K562 (cell line): Measurements from ENCODE around the gene FXYD3. TPM values are rescaled to one million over a fixed set of nuclear protein-coding genes. Genes with fewer than 3 reads are reported as not detected.

ENCODE experiments used
- ATAC-seq: fragments of 200-7000 bp; cut with Tn5 transposase; 3 replicates; pipeline ENCODE4 v1.9.1; 2020; ENCODE audit warnings: moderate library complexity
- BruUV-seq: library from RNA; stranded (reverse); fragments of 400-500 nt; replicated peaks from 2 replicates; lab custom pipeline; 2021; lab: Mats Ljungman, UMichigan
- CTCF ChIA-PET: fragments of 300-600 bp; formaldehyde crosslinking; extraction: SDS; loops from one replicate; lab custom pipeline; 2021; ENCODE audit warnings: low intra/inter-chr PET ratio; lab: Yijun Ruan, JAX
- POLR2A ChIA-PET: fragments of 300-600, 350-650 bp; sonication (Branson Sonifier 250); formaldehyde crosslinking; extraction: SDS; loops from one replicate; lab custom pipeline; 2021; ENCODE audit warnings: antibody characterized with exemption, inconsistent platforms; lab: Yijun Ruan, JAX
- DNase-seq, 4 experiments: peaks; one replicate each; pipeline versions ENCODE4 v3.0.0 to v3.0.0-alpha.2; 2011 to 2018; ENCODE audit warnings: low spot score in 3 of 4, mixed read lengths in 3 of 4; ENCODE audit errors: extremely low read depth in 1 of 4
- FAIRE-seq: peaks from 2 replicates; lab custom pipeline; 2011; peaks lifted over from hg19 to GRCh38; lab: Jason Lieb, UNC
- H2AFZ ChIP-seq: 2 replicates; pipeline ENCODE4 v1.6.0; 2011; ENCODE audit warnings: low read depth, low read length, control low read depth, inconsistent platforms
- H3K27ac ChIP-seq: fragments of 200-600 bp; 3 replicates; pipeline ENCODE4 v1.8.0; 2011; ENCODE audit warnings: low read depth, mild to moderate bottlenecking, control low read depth, inconsistent platforms, low read length, moderate library complexity, mixed read lengths; ENCODE audit errors: extremely low read depth
- H3K27me3 ChIP-seq, 2 experiments: fragments of 300-600 bp in 1 of 2; 2 replicates in 1 of 2; 3 replicates in 1 of 2; pipeline versions ENCODE4 v1.6.0 to v1.8.0; 2011; ENCODE audit warnings: inconsistent platforms in 2 of 2, low read length in 2 of 2, mild to moderate bottlenecking in 1 of 2, mixed read lengths in 1 of 2, moderate library complexity in 1 of 2; ENCODE audit not compliant: control insufficient read depth in 2 of 2, insufficient read depth in 2 of 2
- H3K36me3 ChIP-seq: fragments of 300-600 bp; 3 replicates; pipeline ENCODE4 v1.8.0; 2011; ENCODE audit warnings: mild to moderate bottlenecking, low read length, inconsistent platforms; ENCODE audit not compliant: control insufficient read depth, insufficient read depth
- H3K4me1 ChIP-seq, 2 experiments: fragments of 200-600 bp in 1 of 2; replicated peaks in 1 of 2; 2 replicates in 1 of 2; 3 replicates in 1 of 2; pipeline versions ENCODE4 v1.5.1 to v1.8.0; 2011; ENCODE audit warnings: inconsistent platforms in 2 of 2, low read length in 2 of 2, mild to moderate bottlenecking in 1 of 2, mixed read lengths in 1 of 2, moderate library complexity in 1 of 2; ENCODE audit not compliant: control insufficient read depth in 2 of 2, insufficient read depth in 2 of 2
- H3K4me2 ChIP-seq: 2 replicates; pipeline ENCODE4 v1.6.1; 2011; ENCODE audit warnings: low read length, control low read depth, inconsistent platforms, mixed read lengths; ENCODE audit not compliant: insufficient read depth
- H3K4me3 ChIP-seq: fragments of 200-600 bp; sonication (generic), shearing (Covaris generic); 2 replicates; pipeline ENCODE4 v1.5.1; 2016; ENCODE audit warnings: control low read depth, inconsistent platforms
- H3K79me2 ChIP-seq: fragments of 200-600 bp; 3 replicates; pipeline ENCODE4 v1.8.0; 2011; ENCODE audit warnings: low read length, inconsistent platforms; ENCODE audit not compliant: control insufficient read depth, insufficient read depth
- H3K9ac ChIP-seq, 2 experiments: 2 replicates each; pipeline versions ENCODE4 v1.6.0 to v1.6.1; 2011; ENCODE audit warnings: low read depth in 2 of 2, low read length in 2 of 2, control low read depth in 1 of 2, inconsistent platforms in 1 of 2, mild to moderate bottlenecking in 1 of 2, mixed read lengths in 1 of 2; ENCODE audit not compliant: insufficient read depth in 1 of 2
- H3K9me1 ChIP-seq: one replicate; pipeline ENCODE4 v1.6.0; 2011; ENCODE audit warnings: inconsistent platforms, mild to moderate bottlenecking, low read length, moderate library complexity; ENCODE audit not compliant: control insufficient read depth, insufficient read depth
- H3K9me3 ChIP-seq: replicated peaks from 2 replicates; pipeline ENCODE4 v1.5.1; 2011; ENCODE audit warnings: low read depth, low read length, inconsistent platforms; ENCODE audit not compliant: control insufficient read depth, insufficient read depth
- H4K20me1 ChIP-seq: replicated peaks from 2 replicates; pipeline ENCODE4 v1.6.1; 2011; ENCODE audit warnings: low read length, inconsistent platforms, mixed read lengths; ENCODE audit not compliant: control insufficient read depth, insufficient read depth
- CSDE1 ChIP-seq, 2 experiments: fragments of 450-650 bp; IDR thresholded peaks; 2 replicates each; pipeline ENCODE4 v1.6.1; 2016; ENCODE audit warnings: mild to moderate bottlenecking in 1 of 2
- FOXP1 ChIP-seq: sonication (generic); formaldehyde crosslinking; IDR thresholded peaks from 2 replicates; pipeline ENCODE4 v1.8.0; 2022; ENCODE audit warnings: mild to moderate bottlenecking, missing genetic modification reagents
- HDGF ChIP-seq: fragments of 450-650 bp; IDR thresholded peaks from 2 replicates; pipeline ENCODE4 v1.6.1; 2016
- SPI1 ChIP-seq: IDR thresholded peaks from 2 replicates; pipeline ENCODE4 v1.6.1; 2011; ENCODE audit warnings: low read depth, low read length, control low read depth, borderline replicate concordance
- USF1 ChIP-seq: sonication (generic); formaldehyde crosslinking; IDR thresholded peaks from 2 replicates; pipeline ENCODE4 v1.9.0; 2022; ENCODE audit warnings: mild to moderate bottlenecking, missing genetic modification reagents
- ZBTB43 ChIP-seq: sonication (generic); formaldehyde crosslinking; IDR thresholded peaks from 2 replicates; pipeline ENCODE4 v1.8.0; 2023; ENCODE audit warnings: mild to moderate bottlenecking, missing genetic modification reagents
- ZNF140 ChIP-seq: fragments of 250-450 bp; sonication (Bioruptor Pico); IDR thresholded peaks from 2 replicates; pipeline ENCODE4 v1.8.0; 2021; ENCODE audit warnings: moderate library complexity, mild to moderate bottlenecking, inconsistent platforms
- ZNF830 ChIP-seq: fragments of 250-450 bp; sonication (Bioruptor Pico); IDR thresholded peaks from 2 replicates; pipeline ENCODE4 v1.5.0; 2021; ENCODE audit warnings: mild to moderate bottlenecking
- WGBS: fragments of 100-300 bp; shearing (Covaris generic); methylation state at CpG from one replicate; pipeline ENCODE4 v1.1.6; 2016; ENCODE audit warnings: low coverage, mixed read lengths; ENCODE audit not compliant: insufficient coverage; ENCODE audit errors: missing lambda C conversion rate; 5-methylcytosine and 5-hydroxymethylcytosine counted together
- in situ Hi-C: fragments of 300-500 bp; cut with MboI; formaldehyde crosslinking; loops from 4 replicates; pipeline ENCODE4 v1.15.0; 2018; ENCODE audit warnings: inconsistent platforms, mixed read lengths
- intact Hi-C: fragments of 100-400 bp; cut with micrococcal nuclease; formaldehyde crosslinking; loops from 2 replicates; pipeline ENCODE4 v1.14.2; 2022
- polyA plus RNA-seq, 8 experiments: library from polyadenylated mRNA; depleted of rRNA in 4 of 8; stranded (reverse) in 5 of 8; unstranded in 3 of 8; fragments of >200 nt; fragmentation: Nextera tagmentation in 2 of 8; fragmentation: Illumina TruSeq in 1 of 8; extraction: Ambion mirVana in 2 of 8; extraction: Trizol in 1 of 8; gene quantifications; 2 replicates each; pipeline versions ENCODE4 v1.2.1 to v1.2.3, GENCODE V29; 2011 to 2014; ENCODE audit warnings: inconsistent platforms in 1 of 8, missing spikeins in 1 of 8
- total RNA-seq, 7 experiments: library from RNA; depleted of rRNA in 6 of 7; stranded (reverse); fragments of >200 nt in 6 of 7; fragmentation: Illumina TruSeq in 2 of 7; extraction: Trizol in 2 of 7; gene quantifications; 2 replicates each; pipeline versions ENCODE4 v1.2.1 to v1.2.3, GENCODE V29; 2011 to 2021; ENCODE audit warnings: low replicate concordance in 1 of 7

FXYD3 gene
- total and polyA plus RNA-seq, 9 of the 15 experiments (the other 6 are each of a cell fraction or from before 2014, with no cell fraction given): 0.24 TPM; not detected in 8

GRCh38 chr19:35143818-35144217 is 28.2 kb downstream of the FXYD3 start:
- H3K9ac ChIP-seq: no peak overlapping the region
- no peak overlapping the region for H3K4me2 ChIP-seq
- no peaks in the 10 kb centered on the region; a peak in 1 of 5 replicates for H3K27me3 ChIP-seq
- no peak overlapping the region for H2AFZ ChIP-seq
- no peak for FAIRE-seq
- no peak for DNase-seq
- H3K9me3 ChIP-seq: no peaks in the 10 kb centered on the region
- ChIA-PET POLR2A (interaction anchor here (0.6 to 1.0 kb wide), 4 partner anchors 118 to 749 kb away, joined by 3 read pairs; no protein-coding TSS in a partner anchor), CTCF (no interaction called here)
- H3K9me1 ChIP-seq: no peaks in the 10 kb centered on the region
- no peaks in the 10 kb centered on the region for H3K79me2 ChIP-seq
- intact Hi-C loops: loop anchor here (5.0 kb wide), 1 partner anchor 123 kb away; the partner anchor contains the start of gene USF2
- peaks cover 8% of the 10 kb centered on the region; the same call in 2 of the 3 replicates for H3K36me3 ChIP-seq
- no peak for ATAC-seq
- in situ Hi-C loops: no loop called here
- no peak overlapping the region for H3K27ac ChIP-seq
- no CpG with 5 or more reads among the region's 3 CpGs for WGBS
- no peak for TF ChIP-seq HDGF
- no peak for TF ChIP-seq ZNF830 (CRISPR knock-in tag)
- TF ChIP-seq ZNF140 (CRISPR knock-in tag): no peak
- BruUV-seq: no TSS peak
- peaks cover 12% of the 10 kb centered on the region for H4K20me1 ChIP-seq
- H3K4me3 ChIP-seq: no peak overlapping the region
- peaks cover 13 to 52% of the 10 kb centered on the region in 2 experiments for H3K4me1 ChIP-seq

DNA sequence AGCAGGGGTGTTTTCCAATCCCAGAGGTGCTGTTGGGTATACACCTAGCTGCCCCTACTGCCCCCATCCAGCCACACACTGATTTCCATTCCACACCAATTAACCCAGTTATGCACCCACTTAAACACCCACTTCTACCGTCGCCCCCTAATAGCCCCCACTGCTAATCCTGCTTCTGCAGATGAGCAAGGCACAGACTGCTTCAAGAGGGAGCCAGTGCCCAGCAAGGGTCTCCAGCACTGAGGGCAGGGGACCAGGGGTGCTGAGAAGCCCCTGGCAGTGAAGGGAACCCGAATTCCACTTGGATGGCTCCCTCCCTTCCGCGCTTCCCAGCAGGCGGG is 28.6 kb downstream of the FXYD3 start:
- Histone ChIP-seq H3K27me3 (no peaks in the 10 kb centered on the region; a peak in 1 of 5 replicates), H3K4me2 (no peak overlapping the region), H3K4me1 (peaks cover 13 to 48% of the 10 kb centered on the region in 2 experiments), H3K79me2 (no peaks in the 10 kb centered on the region), H2AFZ (no peak overlapping the region), H3K4me3 (no peak overlapping the region), H3K9me3 (no peaks in the 10 kb centered on the region), H3K9me1 (no peaks in the 10 kb centered on the region), H3K36me3 (peaks cover 8% of the 10 kb centered on the region; the same call in 2 of the 3 replicates), H4K20me1 (peaks cover 12% of the 10 kb centered on the region), H3K9ac (no peak overlapping the region), H3K27ac (no peak overlapping the region)
- in situ Hi-C loops (no loop called here), intact Hi-C loops (loop anchor here (5.0 kb wide), 1 partner anchor 123 kb away; the partner anchor contains the start of gene USF2)
- BruUV-seq: no TSS peak
- POLR2A ChIA-PET: interaction anchor here (0.6 to 1.0 kb wide), 2 partner anchors 117 to 317 kb away, joined by 3 read pairs; no protein-coding TSS in a partner anchor
- no peak for DNase-seq
- 5% methylated on average over 6 of the region's 6 CpGs for WGBS
- ATAC-seq: no peak
- no peak for FAIRE-seq
- CTCF ChIA-PET: no interaction called here
- TF ChIP-seq USF1 (CRISPR knock-in tag) (no peak), CSDE1 (IDR thresholded peaks at IDR 0.05) (no peak), ZBTB43 (CRISPR knock-in tag) (no peak), ZNF140 (CRISPR knock-in tag) (no peak), FOXP1 (CRISPR knock-in tag) (no peak), SPI1 (no peak)
